ENCODE measurements around the gene GBX2. TPM values are rescaled to one million over a fixed set of nuclear protein-coding genes. Genes with fewer than 3 reads are reported as not detected.
A peak's percentile ranks its signal among the peaks of the same experiment; 100 is the strongest.

GBX2 gene
- total and polyA plus RNA-seq, 12 donors, result 0.12 to 0.22 (median 0.15) TPM; not detected in 7

GRCh38 chr2:236133410-236134012, 34.7 kb downstream of the GBX2 start:
- H3K27me3 ChIP-seq, result no peaks in the 10 kb centered on the region
- ATAC-seq, result no peak
- H3K9me3 ChIP-seq, result no peaks in the 10 kb centered on the region
- no peak for DNase-seq
- intact Hi-C loops (cut with DNase I), result no loop called here
- TF ChIP-seq CTCF (IDR thresholded peaks at IDR 0.05), result no peak
- peaks cover 0 to 10% (median 0%) of the 10 kb centered on the region in 9 donors for H3K36me3 ChIP-seq
- 87 to 89% methylated on average over 12 of the region's 12 CpGs for WGBS, 2 donors
- no peak overlapping the region for H3K27ac ChIP-seq
- no peak overlapping the region for H3K4me3 ChIP-seq
- no peaks in the 10 kb centered on the region for H3K4me1 ChIP-seq

DNA sequence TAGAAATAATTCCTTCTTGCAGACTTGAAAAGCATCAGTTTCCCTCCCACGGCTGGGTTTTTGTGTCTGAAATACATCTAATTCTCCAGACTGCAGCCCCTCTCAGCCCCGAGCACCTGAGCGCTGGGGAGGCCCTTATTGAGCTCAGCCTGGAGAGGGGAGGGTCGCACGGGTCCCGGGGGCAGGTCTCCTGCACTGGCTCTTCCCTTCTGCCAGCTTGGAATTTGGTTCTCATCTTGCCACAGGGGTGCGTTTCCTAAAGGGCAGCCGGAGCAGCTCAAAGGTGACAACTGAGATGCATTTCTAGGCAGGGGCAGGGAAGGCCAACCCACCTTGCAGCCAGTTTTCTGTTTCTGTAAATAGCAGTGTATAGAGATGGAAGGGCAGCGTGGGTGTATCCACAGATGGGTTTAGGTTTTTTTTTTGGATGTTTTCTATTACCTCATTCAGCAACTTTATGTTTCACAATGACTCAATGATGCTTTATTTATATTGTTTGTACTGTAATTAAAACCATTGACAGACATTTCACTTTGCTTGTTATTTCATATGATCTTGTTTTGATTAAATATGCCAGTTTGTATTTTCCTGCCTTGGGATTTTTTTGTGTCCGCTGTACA, 37.0 kb downstream of the GBX2 start:
- no peak for ATAC-seq
- no peak for DNase-seq
- H3K4me1 ChIP-seq, result no peaks in the 10 kb centered on the region
- no peaks in the 10 kb centered on the region for H3K9me3 ChIP-seq
- intact Hi-C loops (cut with DNase I), result no loop called here
- no peak overlapping the region for H3K4me3 ChIP-seq
- H3K36me3 ChIP-seq, result peaks cover 0 to 24% (median 0%) of the 10 kb centered on the region in 9 donors
- WGBS, 2 donors, result 88 to 91% methylated on average over 10 of the region's 10 CpGs
- no peaks in the 10 kb centered on the region for H3K27me3 ChIP-seq
- no peak for TF ChIP-seq CTCF (IDR thresholded peaks at IDR 0.05)
- no peak overlapping the region for H3K27ac ChIP-seq

DNA sequence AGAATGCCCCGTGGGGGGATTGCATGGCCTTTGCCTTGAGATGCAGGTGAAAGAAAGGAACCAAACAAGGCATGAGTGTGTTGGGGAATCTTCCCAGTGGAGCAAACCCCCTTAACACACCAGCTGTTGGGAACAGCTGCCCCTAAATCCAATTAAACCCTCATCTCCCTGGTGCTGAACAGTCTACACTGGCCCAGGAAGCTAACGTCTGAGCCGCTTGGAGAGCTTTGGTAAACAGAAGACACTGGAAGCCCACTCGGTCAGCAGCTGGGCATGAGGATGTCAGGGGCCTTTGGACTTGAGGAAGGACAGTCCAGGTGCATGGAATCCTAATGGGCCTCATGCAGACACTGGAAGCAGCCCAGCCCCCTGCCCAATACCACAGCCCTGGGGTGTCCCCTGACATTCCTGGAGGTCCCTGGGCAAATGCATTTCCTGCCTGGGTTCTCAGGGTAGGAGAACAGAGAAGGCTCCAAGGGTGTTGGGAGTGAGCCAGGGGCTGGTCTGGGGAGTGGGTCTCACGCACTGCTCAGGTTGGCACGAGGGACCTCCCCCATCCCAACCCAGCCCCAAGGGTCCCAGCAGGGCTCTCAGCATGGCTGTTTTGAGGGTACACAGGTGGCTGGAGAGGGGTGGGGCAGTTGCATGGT, 37.7 kb downstream of the GBX2 start:
- H3K9me3 ChIP-seq, result no peaks in the 10 kb centered on the region
- WGBS, 2 donors, result 91 to 95% methylated on average over 6 of the region's 6 CpGs
- no peak for TF ChIP-seq CTCF (IDR thresholded peaks at IDR 0.05)
- intact Hi-C loops (cut with DNase I), result no loop called here
- H3K27ac ChIP-seq, result no peak overlapping the region
- no peaks in the 10 kb centered on the region for H3K27me3 ChIP-seq
- ATAC-seq (no peak), DNase-seq (no peak)
- no peaks in the 10 kb centered on the region for H3K4me1 ChIP-seq
- H3K4me3 ChIP-seq, result no peak overlapping the region
- H3K36me3 ChIP-seq, result peaks cover 0 to 31% (median 0%) of the 10 kb centered on the region in 9 donors

DNA sequence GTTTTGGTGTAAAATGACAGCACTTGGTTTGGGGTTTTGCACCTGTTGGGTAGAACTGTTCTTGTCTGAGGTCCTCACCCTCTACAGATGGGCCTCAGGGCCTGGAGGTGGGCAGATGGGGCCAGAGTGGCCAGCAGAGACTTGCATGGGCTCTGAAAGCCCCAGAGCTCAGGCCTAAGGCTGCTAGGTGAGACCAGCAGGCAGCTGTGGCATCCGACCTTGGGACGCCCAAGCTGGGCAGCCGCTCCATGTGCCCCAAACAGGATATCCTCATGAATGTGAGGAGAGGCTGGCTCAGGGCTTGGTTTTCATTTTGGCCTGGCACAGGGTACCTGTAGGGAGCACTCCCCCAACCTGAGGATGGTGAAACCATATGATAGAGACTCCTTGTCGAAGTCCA, 38.3 kb downstream of the GBX2 start:
- Histone ChIP-seq H3K36me3 (peaks cover 0 to 37% (median 0%) of the 10 kb centered on the region in 9 donors), H3K27me3 (no peaks in the 10 kb centered on the region)
- 95 to 98% methylated on average over 4 of the region's 4 CpGs for WGBS, 2 donors

More for the DNA sequence above, 38.3 kb downstream of the GBX2 start:
- no peak overlapping the region for H3K4me3 ChIP-seq
- ATAC-seq, result peak in 1 of 8 donors; percentile 7
- H3K27ac ChIP-seq, result no peak overlapping the region
- H3K9me3 ChIP-seq, result no peaks in the 10 kb centered on the region
- no peak for DNase-seq
- H3K4me1 ChIP-seq, result no peaks in the 10 kb centered on the region
- intact Hi-C loops (cut with DNase I), result no loop called here
- TF ChIP-seq CTCF (IDR thresholded peaks at IDR 0.05), result no peak
